HEK293 (cell line): ENCODE measurements around the gene EED.

Experiments used
- AEBP2 ChIP-seq: fragments of 450-650 bp; formaldehyde crosslinking; IDR thresholded peaks from 2 replicates; pipeline ENCODE4 v1.5.1; 2016; ENCODE audit warnings: missing biosample characterization, missing genetic modification characterization, borderline replicate concordance
- FEZF1 ChIP-seq: fragments of 450-650 bp; formaldehyde crosslinking; IDR thresholded peaks from 2 replicates; pipeline ENCODE4 v1.5.1; 2016; ENCODE audit warnings: missing biosample characterization, missing genetic modification characterization
- HIC1 ChIP-seq: fragments of 450-650 bp; formaldehyde crosslinking; IDR thresholded peaks from 2 replicates; pipeline ENCODE4 v1.5.1; 2016; ENCODE audit warnings: missing biosample characterization, missing genetic modification characterization
- MZF1 ChIP-seq: fragments of 450-650 bp; formaldehyde crosslinking; IDR thresholded peaks from 2 replicates; pipeline ENCODE4 v1.5.1; 2017; ENCODE audit warnings: missing biosample characterization, missing genetic modification characterization, borderline replicate concordance
- SP3 ChIP-seq: fragments of 450-650 bp; formaldehyde crosslinking; IDR thresholded peaks from 2 replicates; pipeline ENCODE4 v1.5.1; 2016; ENCODE audit warnings: missing biosample characterization, missing genetic modification characterization
- TRIM28 ChIP-seq: IDR thresholded peaks from 2 replicates; pipeline ENCODE4 v1.6.1; 2011; ENCODE audit warnings: low read length, control low read depth, borderline replicate concordance
- ZBTB26 ChIP-seq: fragments of 450-650 bp; formaldehyde crosslinking; optimal IDR thresholded peaks from 2 replicates; pipeline ENCODE3; 2016; ENCODE audit warnings: missing biosample characterization, mild to moderate bottlenecking, missing genetic modification characterization
- ZEB2 ChIP-seq: fragments of 450-650 bp; formaldehyde crosslinking; IDR thresholded peaks from 2 replicates; pipeline ENCODE4 v1.5.1; 2016; ENCODE audit warnings: missing biosample characterization, missing genetic modification characterization
- ZNF140 ChIP-seq: fragments of 450-650 bp; formaldehyde crosslinking; IDR thresholded peaks from 2 replicates; pipeline ENCODE4 v1.5.1; 2016; ENCODE audit warnings: missing biosample characterization, missing genetic modification characterization
- ZNF146 ChIP-seq: fragments of 450-650 bp; formaldehyde crosslinking; IDR thresholded peaks from 2 replicates; pipeline ENCODE4 v1.5.1; 2016; ENCODE audit warnings: missing biosample characterization, missing genetic modification characterization
- ZNF175 ChIP-seq: fragments of 450-650 bp; formaldehyde crosslinking; IDR thresholded peaks from 2 replicates; pipeline ENCODE4 v1.5.1; 2016; ENCODE audit warnings: missing biosample characterization, missing genetic modification characterization
- ZNF239 ChIP-seq: fragments of 450-650 bp; formaldehyde crosslinking; IDR thresholded peaks from 2 replicates; pipeline ENCODE4 v1.5.1; 2016; ENCODE audit warnings: missing biosample characterization, missing genetic modification characterization
- ZNF426 ChIP-seq: fragments of 450-650 bp; formaldehyde crosslinking; IDR thresholded peaks from 2 replicates; pipeline ENCODE4 v1.5.1; 2017; ENCODE audit warnings: missing biosample characterization, missing genetic modification characterization, mild to moderate bottlenecking, inconsistent platforms, moderate library complexity
- ZNF488 ChIP-seq: fragments of 450-650 bp; formaldehyde crosslinking; IDR thresholded peaks from 2 replicates; pipeline ENCODE4 v1.5.1; 2016; ENCODE audit warnings: missing biosample characterization, missing genetic modification characterization
- ZNF518A ChIP-seq: fragments of 450-650 bp; formaldehyde crosslinking; conservative IDR thresholded peaks from 2 replicates; pipeline ENCODE4 v1.5.1; 2016; ENCODE audit warnings: low read depth, missing biosample characterization, missing genetic modification characterization
- ZNF555 ChIP-seq: fragments of 450-650 bp; formaldehyde crosslinking; conservative IDR thresholded peaks from 2 replicates; pipeline ENCODE4 v1.5.1; 2017; ENCODE audit warnings: missing biosample characterization, mild to moderate bottlenecking, missing genetic modification characterization, inconsistent platforms
- ZNF580 ChIP-seq: fragments of 450-650 bp; formaldehyde crosslinking; IDR thresholded peaks from 2 replicates; pipeline ENCODE4 v1.5.1; 2016; ENCODE audit warnings: missing biosample characterization, missing genetic modification characterization
- ZNF621 ChIP-seq: fragments of 450-650 bp; formaldehyde crosslinking; IDR thresholded peaks from 2 replicates; pipeline ENCODE4 v1.5.1; 2017; ENCODE audit warnings: missing biosample characterization, missing genetic modification characterization
- ZNF660 ChIP-seq: fragments of 450-650 bp; IDR thresholded peaks from 2 replicates; pipeline ENCODE4 v1.5.1; 2018; ENCODE audit warnings: missing biosample characterization, mild to moderate bottlenecking, missing genetic modification characterization
- ZNF664 ChIP-seq: fragments of 450-650 bp; formaldehyde crosslinking; IDR thresholded peaks from 2 replicates; pipeline ENCODE4 v1.5.1; 2016; ENCODE audit warnings: missing biosample characterization, missing genetic modification characterization
- ZNF704 ChIP-seq: fragments of 450-650 bp; formaldehyde crosslinking; IDR thresholded peaks from 2 replicates; pipeline ENCODE4 v1.5.1; 2016; ENCODE audit warnings: missing biosample characterization, missing genetic modification characterization
- ZNF843 ChIP-seq: fragments of 450-650 bp; formaldehyde crosslinking; IDR thresholded peaks from 2 replicates; pipeline ENCODE4 v1.5.1; 2016; ENCODE audit warnings: missing biosample characterization, missing genetic modification characterization

Gene EED

GRCh38 chr11:86244063-86244521, 461 bp upstream of the EED start (continued):
- TF ChIP-seq ZNF704 (tag by site-specific recombination) (no peak), ZNF555 (tag by site-specific recombination) (no peak), ZNF426 (tag by site-specific recombination) (no peak), ZNF621 (tag by site-specific recombination) (no peak), ZNF488 (no peak), AEBP2 (no peak), TRIM28 (no peak; the same call in 1 of the 2 replicates), ZNF140 (no peak), HIC1 (tag by site-specific recombination) (no peak), ZNF660 (tag by site-specific recombination) (peak; percentile 21; the same call in 1 of the 2 replicates), ZNF175 (tag by site-specific recombination) (no peak), ZNF580 (tag by site-specific recombination) (0 out of 2 replicates have a peak, but pooled peaks have one; percentile 22), SP3 (tag by site-specific recombination) (no peak), ZNF239 (tag by site-specific recombination) (no peak), ZBTB26 (tag by site-specific recombination) (no peak), ZNF518A (tag by site-specific recombination) (peak; percentile 40; the same call in 1 of the 2 replicates), ZNF843 (tag by site-specific recombination) (no peak), FEZF1 (tag by site-specific recombination) (no peak), ZNF664 (no peak), MZF1 (no peak), ZNF146 (tag by site-specific recombination) (no peak), ZEB2 (tag by site-specific recombination) (no peak)
